COR-L47 (cell line): ENCODE data around the gene GALNT17.

Source experiments
- DNase-seq: peaks from one replicate; lab custom pipeline; 2025; lab: John Stamatoyannopoulos, UW

GALNT17 gene

DNA sequence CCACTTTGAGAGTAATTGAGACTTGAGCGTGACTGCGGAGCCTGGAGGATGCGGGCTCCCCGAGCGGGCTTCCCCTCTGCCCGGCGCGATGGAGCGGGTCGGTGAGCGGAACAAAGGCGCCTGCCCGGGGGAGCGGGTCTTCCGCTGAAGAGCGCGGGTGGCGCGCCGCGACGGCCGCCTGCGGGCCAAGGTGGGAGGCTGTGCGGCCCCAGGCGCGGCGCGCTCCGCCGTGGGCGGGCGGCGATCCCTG is at the start of gene GALNT17:
TSS of gene GALNT17 (plus strand) at position 18 of the 250 bp plus-strand sequence.
- peak; percentile 1 for DNase-seq

DNA sequence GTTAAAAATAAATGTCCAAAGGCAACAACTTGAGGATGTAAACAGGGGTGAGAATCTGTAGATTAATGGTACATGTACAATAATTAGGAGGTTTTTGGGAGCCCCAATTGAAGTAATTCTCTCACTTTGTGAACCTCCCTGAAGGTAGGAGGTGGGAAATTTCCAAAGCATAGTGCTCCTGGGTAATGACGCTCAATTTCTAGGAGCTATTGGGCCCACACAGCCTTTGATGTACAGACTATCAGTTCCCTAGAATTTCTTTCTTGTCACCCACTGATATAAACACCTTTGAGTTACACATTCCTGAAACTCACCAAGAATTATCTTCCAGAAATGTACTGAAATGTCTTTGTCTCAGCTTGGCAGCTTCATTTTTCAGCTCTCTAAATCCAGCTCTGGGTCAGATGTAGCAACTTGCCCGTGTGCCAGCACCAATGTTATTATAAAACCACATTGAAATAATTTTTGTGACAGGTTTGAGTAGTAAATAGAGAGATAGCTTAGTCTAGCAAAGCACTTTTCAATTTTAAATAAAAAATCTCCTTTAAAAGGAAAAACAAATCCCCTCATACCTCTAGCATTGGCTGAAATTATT is 36.6 kb upstream of the GALNT17 start:
- DNase-seq = no peak

DNA sequence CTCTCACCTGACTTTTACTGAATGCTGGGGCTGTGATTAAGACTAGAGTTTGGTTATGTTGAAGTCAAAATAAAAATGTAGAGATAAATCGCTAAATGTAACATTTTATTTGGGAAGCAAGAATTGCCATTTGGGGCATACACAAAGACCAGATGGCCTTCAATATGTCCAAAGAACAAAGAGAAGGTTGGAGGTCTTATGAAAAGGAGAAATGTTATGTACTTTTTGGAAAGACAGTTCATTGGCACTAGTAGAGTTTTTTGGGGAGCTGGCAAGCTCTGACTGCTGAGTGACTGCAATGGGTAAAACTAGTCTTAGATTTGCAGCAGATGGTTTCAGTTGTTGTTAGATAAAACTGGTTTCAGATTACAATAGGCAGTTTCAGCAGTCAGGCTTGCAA is 35.6 kb upstream of the GALNT17 start:
- no peak for DNase-seq

DNA sequence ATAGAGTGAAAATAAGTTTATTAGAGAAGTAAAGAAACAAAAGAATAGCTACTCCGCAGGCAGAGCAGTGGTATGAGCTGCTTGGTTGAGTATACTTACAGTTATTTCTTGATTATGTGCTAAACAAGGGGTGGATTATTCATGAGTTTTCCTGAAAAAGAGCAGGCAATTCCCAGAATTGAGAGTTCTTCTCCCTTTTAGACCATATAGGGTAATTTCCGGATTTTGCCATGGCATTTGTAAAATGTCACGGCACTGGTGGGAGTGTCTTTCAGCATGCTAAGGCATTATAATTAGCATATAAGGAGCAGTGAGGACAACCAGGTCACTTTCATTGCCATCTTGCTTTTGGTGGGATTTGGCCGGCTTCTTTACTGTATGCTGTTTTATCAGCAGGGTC is 25.7 kb upstream of the GALNT17 start:
- no peak for DNase-seq

DNA sequence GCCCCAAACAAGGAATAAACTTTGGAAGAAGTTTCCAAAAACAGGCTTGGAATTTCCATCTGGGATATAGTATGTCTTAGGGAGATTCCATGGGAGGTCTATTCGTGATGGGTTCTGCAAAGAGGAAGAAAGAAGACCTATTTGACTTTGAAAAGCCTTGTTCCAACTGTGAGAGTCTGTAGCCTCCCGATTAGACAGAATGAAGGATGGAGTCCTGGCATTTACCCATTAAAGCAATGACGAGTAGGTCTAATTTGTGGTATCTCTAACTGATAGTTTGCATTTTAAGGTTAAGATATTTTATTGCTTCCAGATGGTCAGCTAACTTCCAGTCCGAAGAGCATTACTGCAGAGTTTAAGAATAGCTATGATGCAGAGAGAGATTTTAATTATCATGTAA is 19.5 kb upstream of the GALNT17 start:
- DNase-seq = no peak

DNA sequence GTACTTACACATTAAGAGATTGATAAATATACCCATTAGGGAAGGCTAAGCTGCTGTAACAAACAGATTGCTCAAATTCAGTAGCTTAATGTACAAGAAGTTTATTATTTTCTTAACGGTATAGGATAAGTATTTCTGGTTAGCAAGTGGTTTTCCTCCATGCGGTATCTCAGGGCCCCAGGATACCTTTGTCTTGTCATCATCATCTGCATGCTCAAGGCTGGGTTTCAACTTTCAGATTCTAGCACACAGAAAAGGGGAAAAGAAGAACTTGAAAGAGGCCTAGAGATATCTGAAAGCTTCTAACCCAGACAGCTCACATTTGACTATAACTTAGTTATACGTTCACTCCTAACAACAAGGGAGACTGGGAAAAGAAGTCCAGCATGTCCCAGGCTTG is 11.8 kb upstream of the GALNT17 start:
- DNase-seq = no peak

DNA sequence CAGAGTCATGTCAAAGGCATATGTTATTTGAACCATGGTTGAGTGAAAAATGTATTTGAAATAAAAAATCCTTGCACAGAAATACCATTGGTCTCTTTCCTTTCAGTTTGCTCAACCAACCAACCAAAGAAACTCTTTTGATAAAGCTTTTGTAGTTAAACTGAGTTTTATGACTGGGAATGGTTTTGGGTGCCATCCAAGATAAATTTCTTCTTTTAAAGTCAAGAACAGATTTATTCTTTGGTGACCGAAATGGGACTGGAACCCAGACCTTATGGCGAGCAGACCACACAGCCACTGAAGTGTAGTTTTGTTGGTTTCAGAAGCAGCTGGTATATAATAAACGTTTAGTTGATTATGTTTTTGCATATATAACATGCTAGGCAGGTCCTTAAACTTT is 2.8 kb upstream of the GALNT17 start:
- DNase-seq = no peak

DNA sequence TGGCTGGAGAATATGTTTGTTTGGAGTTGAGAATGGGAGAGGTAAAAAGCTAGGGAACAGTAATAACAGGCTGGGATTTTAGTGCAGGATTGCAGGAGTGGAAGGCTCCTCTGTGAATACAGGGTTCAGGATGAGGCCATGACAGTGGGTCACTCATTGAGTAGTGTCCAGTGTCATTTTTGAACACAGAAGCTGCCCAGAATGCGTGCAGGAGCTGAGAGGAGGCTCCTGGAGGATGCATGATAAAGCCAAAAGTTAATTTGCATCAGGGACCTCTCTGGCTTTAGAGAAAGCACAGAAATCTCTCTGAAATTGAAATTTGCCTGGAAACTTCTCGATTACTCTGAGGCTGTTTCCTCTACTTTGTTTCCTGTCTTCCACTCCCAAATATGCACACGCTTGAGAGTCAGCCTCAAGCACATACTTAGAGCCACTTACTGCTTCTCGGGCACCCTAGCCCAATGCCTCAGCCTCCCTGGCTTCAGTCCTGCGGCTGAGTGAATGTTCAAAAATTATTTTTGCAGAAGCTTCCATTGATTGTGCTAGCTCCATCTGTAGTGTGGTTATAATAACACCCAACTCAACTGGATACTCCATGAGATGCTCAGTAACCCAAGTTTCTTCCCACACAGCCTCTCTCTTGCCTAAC is 1.8 kb upstream of the GALNT17 start:
- no peak for DNase-seq

DNA sequence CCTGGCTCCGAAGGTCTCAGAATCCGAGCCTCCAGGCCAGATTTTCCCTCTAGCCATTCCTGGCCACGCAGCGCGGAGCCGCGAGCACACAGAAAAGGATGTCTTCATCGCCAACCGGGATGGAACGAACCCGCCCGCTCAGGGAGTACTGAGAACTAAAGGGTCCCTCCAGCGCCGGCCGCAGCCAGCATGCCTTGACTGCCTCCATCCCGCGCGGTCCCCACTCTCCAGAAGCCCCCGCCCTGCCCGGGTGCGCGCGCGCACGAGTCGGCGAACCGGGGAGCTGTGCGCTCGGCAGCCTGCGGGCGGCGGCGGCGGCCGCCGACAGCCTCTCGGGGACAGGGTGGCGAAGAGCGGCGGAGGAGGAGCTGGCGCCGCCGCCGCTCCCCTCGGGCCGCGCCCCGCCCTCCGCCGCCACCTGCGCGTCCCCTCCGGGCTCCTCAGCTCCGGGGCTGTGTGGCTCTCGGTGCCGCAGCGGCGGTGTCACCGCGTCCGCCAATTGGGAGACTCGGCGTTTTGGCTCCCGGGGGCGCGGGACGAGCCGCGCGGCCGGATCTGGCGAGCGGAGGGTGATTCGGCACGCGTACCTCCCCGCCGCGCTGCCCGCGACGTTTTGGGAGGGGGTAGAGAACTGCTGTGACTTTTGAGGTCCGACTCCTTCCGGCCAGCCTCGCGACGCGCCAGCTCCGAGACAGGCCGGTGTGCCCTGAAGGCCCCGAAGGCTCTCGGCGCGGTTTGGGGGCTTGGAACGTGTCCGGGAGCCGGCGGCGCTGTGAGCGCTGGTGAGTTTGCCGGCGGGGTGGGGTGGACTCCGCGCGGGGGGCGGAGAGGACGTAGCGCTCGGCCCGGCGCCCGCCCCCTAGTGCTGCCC is 453 bp upstream of the GALNT17 start:
- DNase-seq = peak; percentile 9

DNA sequence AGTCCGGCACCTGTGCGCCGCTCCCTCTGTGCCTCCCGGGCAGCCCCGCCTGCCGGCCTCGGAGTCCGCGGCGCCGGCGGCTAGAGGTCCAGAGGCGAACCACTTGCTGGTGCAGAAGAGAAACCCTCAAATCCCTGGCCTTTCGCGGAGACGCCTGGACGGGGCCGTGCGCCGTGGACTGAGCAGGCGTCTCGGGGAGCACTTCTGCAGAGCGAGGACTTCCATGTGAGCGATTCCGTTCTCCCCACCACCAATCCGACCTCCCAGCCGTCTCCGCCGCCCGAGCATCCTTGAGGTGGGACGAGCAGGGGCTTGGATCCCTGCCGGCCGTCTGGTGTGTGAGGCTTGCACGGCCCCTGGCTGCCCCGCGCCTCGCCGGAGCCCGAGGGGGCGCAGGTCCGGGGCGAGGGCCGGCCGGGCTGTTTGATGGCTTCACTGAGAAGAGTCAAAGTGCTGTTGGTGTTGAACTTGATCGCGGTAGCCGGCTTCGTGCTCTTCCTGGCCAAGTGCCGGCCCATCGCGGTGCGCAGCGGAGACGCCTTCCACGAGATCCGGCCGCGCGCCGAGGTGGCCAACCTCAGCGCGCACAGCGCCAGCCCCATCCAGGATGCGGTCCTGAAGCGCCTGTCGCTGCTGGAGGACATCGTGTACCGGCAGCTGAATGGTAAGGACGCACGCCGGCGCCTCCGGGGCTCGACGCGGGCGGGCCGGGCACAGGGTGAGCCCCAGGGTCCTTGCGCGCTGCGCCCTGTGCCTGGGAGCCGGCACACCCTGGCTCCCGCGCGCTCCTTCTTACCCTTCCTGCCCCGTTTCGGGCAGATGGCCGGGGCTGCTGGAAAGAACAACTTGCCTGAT is 660 bp downstream of the GALNT17 start:
- DNase-seq = no peak

DNA sequence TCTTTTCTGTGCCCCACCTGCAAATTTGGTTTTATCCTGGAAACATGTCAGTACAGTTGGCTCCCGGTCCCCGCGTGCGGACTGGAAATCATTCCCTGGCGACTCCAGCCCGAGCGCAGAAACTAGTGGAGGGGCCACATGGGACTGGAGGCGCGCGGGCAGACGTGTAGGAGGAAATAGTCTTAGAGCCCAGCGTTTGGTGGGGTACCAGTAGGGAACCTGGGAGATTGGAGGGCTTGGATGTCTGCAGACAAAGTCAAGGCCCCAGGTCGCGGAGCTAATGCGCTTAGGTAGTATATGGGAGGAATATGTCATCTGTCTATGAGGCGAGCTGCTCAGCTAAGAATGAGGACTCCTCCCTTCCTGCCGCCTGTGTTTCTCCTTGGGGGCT is 1.3 kb downstream of the GALNT17 start:
- DNase-seq = no peak

DNA sequence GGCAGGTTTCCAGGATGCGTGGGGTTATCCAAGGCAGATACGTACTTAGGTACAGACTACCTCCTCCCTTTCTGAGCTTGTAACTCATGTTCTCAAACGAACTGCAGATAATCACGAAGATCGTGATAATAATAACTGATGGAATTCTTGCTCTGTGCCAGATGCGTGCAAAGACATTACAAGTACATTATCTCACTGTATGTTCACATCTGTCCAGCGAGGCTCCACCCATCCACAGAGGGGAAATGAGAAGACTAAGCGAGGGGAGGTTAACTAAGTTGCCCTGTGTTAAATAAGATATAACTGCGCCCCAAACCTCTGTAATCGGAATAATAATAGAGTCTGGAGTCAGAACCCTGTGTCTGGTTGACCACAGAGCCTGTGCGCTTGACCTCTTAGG is 1.9 kb downstream of the GALNT17 start:
- no peak for DNase-seq

DNA sequence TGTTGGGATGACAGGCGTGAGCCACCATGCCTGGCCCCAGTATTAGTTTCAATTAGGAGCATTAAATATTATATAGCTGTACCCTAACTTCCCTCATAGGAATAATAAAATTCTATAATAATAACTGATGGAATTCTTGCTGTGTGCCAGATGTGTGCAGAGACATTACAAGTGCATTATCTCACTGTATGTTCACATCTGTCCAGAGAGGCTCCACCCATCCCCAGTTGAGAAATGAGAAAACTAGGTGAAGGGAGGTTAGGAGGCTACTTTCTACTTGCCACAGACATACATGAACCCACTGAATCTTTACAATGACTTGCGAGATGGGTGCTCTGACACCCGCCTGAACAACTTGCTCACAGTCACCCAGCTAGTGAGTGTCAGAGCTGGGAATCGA is 3.2 kb downstream of the GALNT17 start:
- DNase-seq = no peak

DNA sequence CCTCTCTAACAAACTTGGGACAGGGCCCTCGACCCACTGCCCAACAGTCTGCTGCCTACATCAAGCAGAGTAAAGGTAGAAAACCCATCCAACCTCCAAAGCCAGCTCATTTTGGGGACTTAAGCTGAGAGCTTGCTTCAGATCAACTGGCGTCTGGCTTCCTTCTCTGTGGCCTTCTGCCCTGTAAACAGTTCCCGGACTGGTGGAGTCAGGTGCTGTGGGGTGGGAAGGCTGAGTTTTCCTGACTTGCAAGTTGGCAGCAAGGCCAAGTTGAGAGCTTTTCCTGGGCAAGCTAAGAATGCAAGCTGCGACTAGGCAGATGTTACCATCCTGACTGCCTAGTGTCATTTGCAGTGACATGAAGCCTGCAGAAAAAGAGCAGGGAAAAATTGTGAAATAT is 3.7 kb downstream of the GALNT17 start:
- no peak for DNase-seq

DNA sequence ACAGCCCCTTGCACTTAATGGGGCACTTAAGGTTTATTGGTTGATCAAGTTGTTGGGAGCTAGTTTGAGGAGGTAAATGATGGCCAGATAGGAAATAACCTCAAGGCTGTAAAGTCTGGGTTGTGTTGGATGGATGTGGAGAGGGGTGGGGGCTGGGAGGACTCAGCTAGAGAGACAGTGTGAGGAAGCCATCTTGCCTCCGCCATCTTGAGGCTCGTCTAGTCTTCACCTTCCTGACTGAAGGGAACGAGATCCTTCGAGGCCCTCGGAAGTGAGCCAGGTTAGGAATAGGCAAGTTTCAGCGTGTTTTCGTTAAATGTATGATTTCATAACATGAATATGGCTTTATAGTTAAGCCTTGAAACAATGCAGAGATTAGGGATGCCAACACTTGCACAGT is 5.5 kb downstream of the GALNT17 start:
- no peak for DNase-seq

DNA sequence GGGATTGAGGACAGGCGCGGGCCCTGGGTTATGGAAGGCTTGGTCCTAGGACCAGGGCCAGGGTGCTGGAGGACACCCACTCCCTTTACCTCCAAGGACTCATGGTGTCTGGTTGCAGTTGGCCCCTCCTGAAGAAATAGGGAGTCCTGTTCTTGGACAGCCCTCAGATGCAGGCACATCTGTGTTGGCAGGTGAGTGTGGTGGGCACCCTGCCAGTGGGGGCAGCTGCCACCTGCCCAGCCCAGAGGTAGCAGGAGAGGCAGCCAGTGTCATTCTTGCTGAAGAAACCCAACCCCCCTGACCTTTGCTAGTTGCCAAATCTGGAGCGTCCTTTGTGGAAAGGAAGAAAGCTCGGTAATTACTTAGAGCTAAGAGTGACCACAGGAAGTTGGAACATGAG is 8.3 kb downstream of the GALNT17 start:
- no peak for DNase-seq

DNA sequence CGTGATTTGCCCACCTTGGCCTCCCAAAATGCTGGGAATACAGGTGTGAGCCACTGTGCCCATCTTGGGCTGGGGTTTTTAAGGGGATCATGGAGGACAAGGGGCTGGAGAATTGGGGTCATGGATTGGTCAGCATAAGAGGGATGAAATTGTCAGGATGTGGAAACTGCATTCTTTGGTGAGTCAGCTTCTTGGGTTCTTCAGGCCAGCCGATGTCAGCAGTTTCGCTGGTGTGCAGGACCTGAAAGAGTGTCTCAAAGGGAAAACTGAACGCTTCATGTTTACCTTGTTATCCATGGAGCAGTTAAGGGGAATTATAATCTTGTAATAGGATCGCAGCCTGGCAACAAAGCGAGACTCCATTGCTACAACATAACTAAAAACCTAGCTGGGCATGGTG is 13.0 kb downstream of the GALNT17 start:
- DNase-seq = no peak

DNA sequence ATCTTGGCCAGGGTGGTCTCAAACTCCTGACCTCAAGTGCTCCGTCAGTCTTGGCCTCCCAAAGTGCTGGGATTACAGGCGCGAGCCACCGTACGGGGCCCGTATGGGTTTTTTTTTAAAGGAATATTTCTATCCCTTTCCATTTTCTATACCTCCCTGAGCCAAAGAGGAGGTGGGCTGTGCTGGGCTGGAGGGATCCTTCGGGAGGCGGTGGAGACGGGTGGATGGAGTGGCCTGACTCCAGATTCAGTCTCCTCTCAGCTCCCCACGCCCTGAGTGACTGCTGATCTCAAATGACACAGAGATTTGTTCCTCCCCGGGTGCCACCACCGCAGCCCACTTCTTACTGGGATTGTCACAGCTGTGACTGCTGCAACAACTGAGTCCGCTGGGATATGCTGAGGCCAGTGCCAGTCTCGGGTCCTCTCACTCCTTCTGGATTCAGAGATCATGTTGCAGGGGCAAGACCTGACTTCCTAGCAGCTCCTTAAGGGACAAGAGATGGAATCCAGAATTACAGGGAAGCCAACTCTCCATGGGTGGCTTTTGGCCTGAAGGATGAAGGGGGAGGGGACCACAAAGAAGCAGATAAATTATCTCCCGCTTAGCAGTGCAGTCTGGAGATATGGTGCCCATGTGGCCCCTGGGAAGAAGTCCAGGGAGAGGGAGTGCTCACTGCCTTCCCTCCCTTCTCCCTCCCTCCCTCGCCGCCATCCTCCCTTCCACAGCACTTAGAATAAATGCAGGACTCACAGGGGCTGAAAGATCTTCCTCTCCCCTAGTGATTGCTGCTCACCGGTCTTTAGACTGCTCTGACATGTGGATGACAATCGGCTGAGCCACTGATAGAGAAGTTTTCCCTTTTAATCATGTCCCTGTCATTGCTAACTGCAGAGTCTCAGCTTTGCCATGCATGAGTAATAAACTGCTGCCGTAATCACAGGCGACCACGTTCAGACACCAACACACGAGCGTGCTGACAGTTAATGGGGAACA is 14.3 kb downstream of the GALNT17 start:
- DNase-seq = no peak

DNA sequence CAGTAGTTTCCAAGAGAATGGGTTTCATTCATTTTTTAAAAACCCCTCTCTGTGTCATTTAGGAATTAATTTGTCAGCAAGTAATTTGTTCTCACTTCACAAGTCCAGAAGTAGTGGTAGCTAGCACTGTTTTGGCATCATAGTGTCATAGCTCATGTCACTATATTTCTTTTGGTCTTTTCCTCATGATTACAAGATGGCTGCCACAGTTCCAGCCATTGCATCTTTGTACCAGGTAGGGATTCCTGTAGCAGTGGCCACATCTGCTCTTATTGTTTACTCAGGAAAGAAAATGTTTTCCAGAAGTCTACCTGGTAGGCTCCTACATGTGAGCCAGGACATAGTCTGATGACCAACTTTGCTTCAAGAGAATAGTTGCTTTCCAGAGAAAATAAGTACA is 16.2 kb downstream of the GALNT17 start:
- no peak for DNase-seq

DNA sequence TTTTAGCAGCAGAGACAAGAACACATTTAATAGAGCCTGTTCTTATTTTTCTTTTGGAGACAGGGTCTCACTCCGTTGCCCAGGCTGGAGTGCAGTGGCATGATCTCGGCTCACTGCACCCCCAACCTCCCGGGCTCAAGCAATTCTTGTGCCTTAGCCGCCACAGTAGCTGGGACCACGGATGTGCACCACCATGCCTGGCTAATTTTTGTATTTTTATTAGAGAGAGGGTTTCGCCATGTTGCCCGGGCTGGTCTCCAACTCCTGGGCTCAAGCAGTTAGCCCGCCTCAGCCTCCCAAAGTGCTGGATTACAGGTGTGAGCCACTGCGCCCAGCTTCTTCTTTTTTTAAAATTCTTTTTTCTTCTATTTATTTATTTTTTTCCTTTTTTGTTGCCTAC is 23.3 kb downstream of the GALNT17 start:
- no peak for DNase-seq

DNA sequence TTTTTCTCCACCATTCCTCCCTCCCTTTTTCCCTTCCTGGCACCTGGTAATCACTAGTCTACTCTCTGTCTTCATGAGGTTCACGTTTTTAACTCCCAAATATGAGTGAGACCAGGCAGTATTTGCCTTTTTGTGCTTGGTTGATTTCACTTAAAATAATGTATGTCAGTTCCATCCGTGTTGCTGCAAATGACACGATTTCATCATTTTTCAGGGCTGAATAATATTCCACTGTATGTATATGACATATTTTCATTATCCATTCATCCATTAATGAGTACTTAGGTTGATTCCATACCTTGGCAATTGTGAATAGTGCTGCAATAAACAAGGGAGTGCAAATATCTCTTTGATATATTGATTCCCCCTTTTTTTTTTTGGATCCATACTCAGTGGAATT is 25.8 kb downstream of the GALNT17 start:
- no peak for DNase-seq
